ENCODE measurements around the gene SLIT3.
"Not testable (repeated sequence)": the region's sequence is repeated elsewhere in the genome, so short reads cannot be mapped to it uniquely, and the experiment has no call there.

The SLIT3 gene

DNA sequence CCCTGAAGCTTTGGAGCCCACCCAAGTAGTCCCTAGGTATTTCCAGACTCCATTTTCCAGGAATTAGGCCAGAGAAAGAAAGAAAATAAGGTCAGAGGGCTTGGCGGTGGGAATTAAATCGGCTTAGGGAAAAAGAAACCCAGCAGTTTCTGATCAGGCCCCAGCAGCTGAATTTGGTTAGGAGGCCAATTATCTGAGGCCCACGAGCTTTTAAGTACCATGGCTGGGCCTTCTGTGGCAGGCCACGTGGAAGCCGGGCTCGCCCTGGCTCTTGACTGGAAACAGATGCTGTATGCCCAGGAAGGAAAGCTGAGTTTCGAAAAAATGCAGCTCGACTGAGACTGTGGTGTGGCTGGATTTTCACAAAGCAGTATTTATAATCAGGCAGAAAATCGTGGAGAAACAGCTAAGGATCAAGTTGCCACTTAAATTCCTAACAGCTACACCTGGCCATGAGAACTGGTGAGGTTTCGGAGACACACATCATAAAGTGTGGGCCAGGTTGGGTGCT, 646.7 kb downstream of the SLIT3 start:
- Histone ChIP-seq H3K9ac (ENCODE audit: low read depth in 1 of 2, low read length in 2 of 2) (no peak overlapping the region), H3K9me3 (ENCODE audit: control insufficient read depth in 2 of 2, low read length in 2 of 2) (no peaks in the 10 kb centered on the region), H3K36me3 (ENCODE audit: control insufficient read depth in 2 of 2, insufficient read depth in 2 of 2, low read length in 2 of 2) (no peaks in the 10 kb centered on the region), H3K4me3 (ENCODE audit: low read length in 2 of 2) (no peak overlapping the region), H3K27me3 (ENCODE audit: control insufficient read depth in 2 of 2, insufficient read depth in 2 of 2, low read length in 2 of 2) (no peaks in the 10 kb centered on the region), H3K4me1 (ENCODE audit: control insufficient read depth in 2 of 2, insufficient read depth in 2 of 2, low read length in 2 of 2) (peaks cover 35 to 45% of the 10 kb centered on the region in 2 donors), H3K27ac (ENCODE audit: low read depth in 2 of 2, low read length in 2 of 2) (peak overlapping the region in 1 of 2 donors; percentile 75)

DNA sequence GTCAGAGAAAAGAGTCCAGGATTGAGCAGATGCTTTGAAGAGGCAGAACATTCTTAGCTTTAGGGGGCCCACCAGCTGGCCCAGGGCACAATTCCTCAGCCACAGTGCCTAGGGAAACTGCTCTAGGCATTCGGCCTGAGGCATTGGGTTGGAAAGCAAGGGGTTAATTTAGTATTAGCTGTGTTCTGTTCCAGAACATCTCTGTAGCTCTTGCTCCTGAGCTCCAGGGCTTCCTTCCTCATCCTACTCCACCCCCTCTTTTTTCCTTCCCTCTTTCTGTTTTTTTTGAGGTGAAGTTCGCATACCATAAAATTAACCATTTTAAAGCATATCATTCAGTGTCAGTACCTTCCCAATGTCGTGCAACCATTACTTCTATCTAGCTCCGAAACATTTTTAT, 647.3 kb downstream of the SLIT3 start:
- Histone ChIP-seq H3K36me3 (ENCODE audit: control insufficient read depth in 2 of 2, insufficient read depth in 2 of 2, low read length in 2 of 2) (no peaks in the 10 kb centered on the region), H3K27ac (ENCODE audit: low read depth in 2 of 2, low read length in 2 of 2) (no peak overlapping the region), H3K9me3 (ENCODE audit: control insufficient read depth in 2 of 2, low read length in 2 of 2) (no peaks in the 10 kb centered on the region), H3K4me3 (ENCODE audit: low read length in 2 of 2) (no peak overlapping the region), H3K9ac (ENCODE audit: low read depth in 1 of 2, low read length in 2 of 2) (no peak overlapping the region), H3K4me1 (ENCODE audit: control insufficient read depth in 2 of 2, insufficient read depth in 2 of 2, low read length in 2 of 2) (peaks cover 30 to 39% of the 10 kb centered on the region in 2 donors), H3K27me3 (ENCODE audit: control insufficient read depth in 2 of 2, insufficient read depth in 2 of 2, low read length in 2 of 2) (no peaks in the 10 kb centered on the region)

DNA sequence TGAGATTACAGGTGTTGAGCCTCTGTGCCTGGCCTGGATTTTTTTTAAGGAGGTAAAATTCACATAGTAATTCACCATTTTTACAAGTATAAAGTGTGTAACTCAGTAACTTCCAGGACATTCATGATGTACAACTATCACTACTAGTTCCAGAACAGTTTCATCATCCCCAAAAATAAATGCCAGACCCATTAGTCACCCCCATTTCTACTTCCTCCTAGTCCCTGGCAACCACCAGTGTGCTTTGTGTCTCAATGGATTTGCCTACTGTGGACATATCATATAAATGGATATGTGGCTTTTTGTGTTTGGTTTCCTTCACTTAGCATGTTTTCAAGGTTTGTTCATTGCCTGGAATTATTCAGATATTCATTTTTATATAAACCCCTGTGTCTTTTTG, 649.3 kb downstream of the SLIT3 start:
- Histone ChIP-seq H3K27ac (ENCODE audit: low read depth in 2 of 2, low read length in 2 of 2) (no peak overlapping the region), H3K9me3 (ENCODE audit: control insufficient read depth in 2 of 2, low read length in 2 of 2) (no peaks in the 10 kb centered on the region), H3K36me3 (ENCODE audit: control insufficient read depth in 2 of 2, insufficient read depth in 2 of 2, low read length in 2 of 2) (no peaks in the 10 kb centered on the region)

DNA sequence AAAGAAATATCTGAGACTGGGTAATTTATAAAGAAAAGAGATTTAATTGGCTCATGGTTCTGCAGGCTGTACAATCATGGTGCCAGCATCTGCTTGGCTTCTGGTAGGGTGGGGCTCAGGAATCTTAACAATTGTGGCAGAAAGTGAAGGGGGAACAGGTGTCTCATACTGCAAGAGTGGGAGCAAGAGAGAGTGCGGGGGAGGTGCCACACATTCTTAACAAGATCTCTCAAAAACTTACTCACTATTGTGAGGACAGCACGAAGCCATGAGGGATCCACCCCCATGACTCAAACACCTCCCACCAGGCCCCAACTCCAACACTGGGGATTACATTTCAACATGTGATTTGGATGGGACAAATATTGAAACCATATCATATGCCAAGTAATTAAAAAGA, 651.6 kb downstream of the SLIT3 start:
- Histone ChIP-seq H3K36me3 (ENCODE audit: control insufficient read depth in 2 of 2, insufficient read depth in 2 of 2, low read length in 2 of 2) (no peaks in the 10 kb centered on the region), H3K9me3 (ENCODE audit: control insufficient read depth in 2 of 2, low read length in 2 of 2) (no peaks in the 10 kb centered on the region), H3K9ac (ENCODE audit: low read depth in 1 of 2, low read length in 2 of 2) (no peak overlapping the region), H3K27me3 (ENCODE audit: control insufficient read depth in 2 of 2, insufficient read depth in 2 of 2, low read length in 2 of 2) (no peaks in the 10 kb centered on the region), H3K4me3 (ENCODE audit: low read length in 2 of 2) (no peak overlapping the region), H3K4me1 (ENCODE audit: control insufficient read depth in 2 of 2, insufficient read depth in 2 of 2, low read length in 2 of 2) (peaks cover 2 to 9% of the 10 kb centered on the region in 2 donors), H3K27ac (ENCODE audit: low read depth in 2 of 2, low read length in 2 of 2) (no peak overlapping the region)

More for the DNA sequence above, 649.3 kb downstream of the SLIT3 start:
- Histone ChIP-seq H3K9ac (ENCODE audit: low read depth in 1 of 2, low read length in 2 of 2) (no peak overlapping the region), H3K4me3 (ENCODE audit: low read length in 2 of 2) (no peak overlapping the region), H3K4me1 (ENCODE audit: control insufficient read depth in 2 of 2, insufficient read depth in 2 of 2, low read length in 2 of 2) (peaks cover 11 to 21% of the 10 kb centered on the region in 2 donors), H3K27me3 (ENCODE audit: control insufficient read depth in 2 of 2, insufficient read depth in 2 of 2, low read length in 2 of 2) (no peaks in the 10 kb centered on the region)

DNA sequence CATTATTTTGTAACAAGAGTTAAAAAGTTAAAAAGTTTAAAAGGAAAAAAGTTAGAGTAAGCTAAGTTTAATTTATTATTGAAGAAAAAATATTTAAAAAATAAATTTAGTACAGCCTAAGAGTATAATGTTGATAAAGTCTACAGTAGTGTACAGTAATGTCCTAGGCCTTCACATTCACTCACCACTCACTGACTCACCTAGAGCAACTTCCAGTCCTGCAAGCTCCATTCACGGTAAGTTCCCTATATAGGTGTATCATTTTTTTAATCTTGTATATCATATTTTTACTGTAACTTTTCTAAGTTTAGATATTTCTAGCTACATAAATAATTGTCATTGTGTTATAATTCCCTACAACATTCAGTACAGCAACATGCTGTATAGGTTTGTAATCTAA, 652.4 kb downstream of the SLIT3 start:
- H3K9ac ChIP-seq (ENCODE audit: low read depth in 1 of 2, low read length in 2 of 2) = no peak overlapping the region

DNA sequence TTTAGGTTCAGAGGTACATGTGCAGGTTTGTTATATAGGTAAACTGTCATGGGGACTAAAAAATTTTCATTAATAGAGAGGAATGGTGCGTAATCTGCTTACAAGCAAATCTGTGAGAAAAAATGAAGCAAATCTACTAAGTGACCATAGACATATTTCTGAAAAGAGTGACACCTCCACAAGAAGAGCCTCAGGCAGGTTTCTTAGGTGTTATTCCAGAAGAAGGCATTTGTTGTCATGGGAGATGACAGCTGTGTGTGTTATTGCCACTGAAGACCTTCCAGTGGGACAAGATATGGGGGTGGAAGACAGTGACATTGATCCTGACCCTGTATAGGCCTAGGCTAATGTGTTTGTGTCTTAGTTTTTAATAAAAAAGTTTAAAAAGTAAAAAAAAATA, 652.9 kb downstream of the SLIT3 start:
- no peaks in the 10 kb centered on the region for H3K27me3 ChIP-seq (ENCODE audit: control insufficient read depth in 2 of 2, insufficient read depth in 2 of 2, low read length in 2 of 2)
- H3K36me3 ChIP-seq (ENCODE audit: control insufficient read depth in 2 of 2, insufficient read depth in 2 of 2, low read length in 2 of 2) = no peaks in the 10 kb centered on the region
- no peak overlapping the region for H3K4me3 ChIP-seq (ENCODE audit: low read length in 2 of 2)
- no peaks in the 10 kb centered on the region for H3K9me3 ChIP-seq (ENCODE audit: control insufficient read depth in 2 of 2, low read length in 2 of 2)
- no peak overlapping the region for H3K9ac ChIP-seq (ENCODE audit: low read depth in 1 of 2, low read length in 2 of 2)
- H3K4me1 ChIP-seq (ENCODE audit: control insufficient read depth in 2 of 2, insufficient read depth in 2 of 2, low read length in 2 of 2) = peaks cover under 1 to 7% of the 10 kb centered on the region in 2 donors
- no peak overlapping the region for H3K27ac ChIP-seq (ENCODE audit: low read depth in 2 of 2, low read length in 2 of 2)

More for the DNA sequence above, 652.4 kb downstream of the SLIT3 start:
- H3K4me3 ChIP-seq (ENCODE audit: low read length in 2 of 2) = no peak overlapping the region
- no peaks in the 10 kb centered on the region for H3K9me3 ChIP-seq (ENCODE audit: control insufficient read depth in 2 of 2, low read length in 2 of 2)
- H3K4me1 ChIP-seq (ENCODE audit: control insufficient read depth in 2 of 2, insufficient read depth in 2 of 2, low read length in 2 of 2) = peaks cover 2 to 9% of the 10 kb centered on the region in 2 donors
- no peaks in the 10 kb centered on the region for H3K36me3 ChIP-seq (ENCODE audit: control insufficient read depth in 2 of 2, insufficient read depth in 2 of 2, low read length in 2 of 2)
- H3K27me3 ChIP-seq (ENCODE audit: control insufficient read depth in 2 of 2, insufficient read depth in 2 of 2, low read length in 2 of 2) = no peaks in the 10 kb centered on the region
- H3K27ac ChIP-seq (ENCODE audit: low read depth in 2 of 2, low read length in 2 of 2) = no peak overlapping the region

DNA sequence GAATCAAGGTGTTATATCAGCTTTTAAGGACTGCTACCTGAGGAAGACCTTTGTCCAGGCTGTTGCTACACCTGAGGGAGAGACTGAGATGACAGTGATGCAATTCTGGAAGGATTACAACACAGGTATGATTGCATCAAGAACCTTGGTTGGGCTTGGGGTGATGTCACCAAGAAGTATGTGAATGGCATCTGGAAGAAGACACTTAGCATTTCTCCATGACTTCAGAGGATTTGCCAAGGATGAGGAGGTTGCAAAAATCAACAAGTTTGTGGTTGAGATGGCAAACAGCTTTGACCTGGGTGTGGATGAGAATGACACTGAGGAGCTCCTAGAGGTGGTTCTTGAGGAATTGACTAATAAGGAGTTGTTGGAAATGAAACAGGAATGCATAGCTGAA, 653.9 kb downstream of the SLIT3 start:
- Histone ChIP-seq H3K9ac (ENCODE audit: low read depth in 1 of 2, low read length in 2 of 2) (no peak overlapping the region), H3K27me3 (ENCODE audit: control insufficient read depth in 2 of 2, insufficient read depth in 2 of 2, low read length in 2 of 2) (no peaks in the 10 kb centered on the region), H3K4me1 (ENCODE audit: control insufficient read depth in 2 of 2, insufficient read depth in 2 of 2, low read length in 2 of 2) (no peaks in the 10 kb centered on the region), H3K9me3 (ENCODE audit: control insufficient read depth in 2 of 2, low read length in 2 of 2) (no peaks in the 10 kb centered on the region), H3K4me3 (ENCODE audit: low read length in 2 of 2) (no peak overlapping the region), H3K27ac (ENCODE audit: low read depth in 2 of 2, low read length in 2 of 2) (no peak overlapping the region), H3K36me3 (ENCODE audit: control insufficient read depth in 2 of 2, insufficient read depth in 2 of 2, low read length in 2 of 2) (no peaks in the 10 kb centered on the region)

DNA sequence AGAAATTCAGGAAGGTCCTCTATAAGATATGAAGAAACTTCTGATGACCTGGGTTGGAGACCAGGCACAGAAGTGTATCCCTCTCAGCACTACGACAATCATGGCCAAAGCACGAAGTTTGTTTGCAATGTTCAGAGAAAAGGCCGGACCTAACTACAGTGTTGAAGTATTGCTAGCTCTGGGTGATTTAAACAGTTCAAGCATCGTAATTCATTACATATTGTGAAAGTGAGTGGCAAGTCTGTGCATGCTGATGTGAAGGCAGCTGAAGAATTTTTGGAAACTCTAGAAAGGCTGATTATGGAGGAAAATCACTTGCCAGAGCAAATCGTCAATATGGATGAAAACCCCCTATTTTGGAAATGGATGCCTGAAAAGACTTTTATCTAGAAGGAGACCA, 654.6 kb downstream of the SLIT3 start:
- Histone ChIP-seq H3K36me3 (ENCODE audit: control insufficient read depth in 2 of 2, insufficient read depth in 2 of 2, low read length in 2 of 2) (no peaks in the 10 kb centered on the region), H3K27me3 (ENCODE audit: control insufficient read depth in 2 of 2, insufficient read depth in 2 of 2, low read length in 2 of 2) (no peaks in the 10 kb centered on the region), H3K9me3 (ENCODE audit: control insufficient read depth in 2 of 2, low read length in 2 of 2) (no peaks in the 10 kb centered on the region), H3K4me1 (ENCODE audit: control insufficient read depth in 2 of 2, insufficient read depth in 2 of 2, low read length in 2 of 2) (no peaks in the 10 kb centered on the region), H3K9ac (ENCODE audit: low read depth in 1 of 2, low read length in 2 of 2) (no peak overlapping the region), H3K4me3 (ENCODE audit: low read length in 2 of 2) (no peak overlapping the region), H3K27ac (ENCODE audit: low read depth in 2 of 2, low read length in 2 of 2) (no peak overlapping the region)

DNA sequence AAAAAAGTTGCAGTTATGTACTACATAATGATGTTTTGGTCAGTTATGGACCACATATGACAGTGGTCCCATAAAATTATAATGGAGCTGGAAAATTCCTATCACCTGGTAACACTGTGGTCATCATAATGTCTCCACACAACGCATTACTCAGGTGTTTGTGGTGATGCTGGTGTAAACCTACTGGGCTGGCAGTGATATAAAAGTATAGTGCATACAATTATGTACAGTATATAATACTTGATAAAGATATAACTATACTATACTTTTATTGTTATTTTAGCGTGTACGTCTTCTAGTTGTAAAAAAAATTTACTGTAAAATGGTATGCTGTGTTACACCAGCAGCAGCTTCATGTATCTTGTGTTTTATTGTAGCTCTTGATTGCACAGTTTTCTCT, 655.7 kb downstream of the SLIT3 start:
- H3K27ac ChIP-seq (ENCODE audit: low read depth in 2 of 2, low read length in 2 of 2) = no peak overlapping the region
- H3K4me3 ChIP-seq (ENCODE audit: low read length in 2 of 2) = no peak overlapping the region
- H3K36me3 ChIP-seq (ENCODE audit: control insufficient read depth in 2 of 2, insufficient read depth in 2 of 2, low read length in 2 of 2) = no peaks in the 10 kb centered on the region
- no peaks in the 10 kb centered on the region for H3K4me1 ChIP-seq (ENCODE audit: control insufficient read depth in 2 of 2, insufficient read depth in 2 of 2, low read length in 2 of 2)
- H3K9ac ChIP-seq (ENCODE audit: low read depth in 1 of 2, low read length in 2 of 2) = no peak overlapping the region
- no peaks in the 10 kb centered on the region for H3K9me3 ChIP-seq (ENCODE audit: control insufficient read depth in 2 of 2, low read length in 2 of 2)
- H3K27me3 ChIP-seq (ENCODE audit: control insufficient read depth in 2 of 2, insufficient read depth in 2 of 2, low read length in 2 of 2) = no peaks in the 10 kb centered on the region

DNA sequence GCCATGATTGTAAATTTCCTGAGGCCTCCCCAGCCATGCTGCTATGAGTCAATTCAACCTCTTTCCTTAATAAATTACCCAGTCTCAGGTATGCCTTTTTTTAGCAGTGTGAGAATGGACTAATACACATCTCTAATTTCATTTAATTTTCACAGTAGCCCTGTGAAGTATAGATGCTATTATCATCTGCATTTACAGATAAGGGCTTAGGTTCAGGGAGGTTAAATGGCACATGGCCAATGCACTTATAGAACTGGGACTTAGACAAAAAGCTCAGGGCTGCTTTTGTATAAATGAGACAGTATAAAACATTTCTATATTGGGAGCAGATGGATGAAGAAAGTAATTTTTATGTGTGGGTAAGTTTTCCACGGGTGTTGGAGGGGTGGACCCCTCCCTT, 658.9 kb downstream of the SLIT3 start:
- H3K36me3 ChIP-seq (ENCODE audit: control insufficient read depth in 2 of 2, insufficient read depth in 2 of 2, low read length in 2 of 2) = no peaks in the 10 kb centered on the region
- no peaks in the 10 kb centered on the region for H3K9me3 ChIP-seq (ENCODE audit: control insufficient read depth in 2 of 2, low read length in 2 of 2)
- H3K27me3 ChIP-seq (ENCODE audit: control insufficient read depth in 2 of 2, insufficient read depth in 2 of 2, low read length in 2 of 2) = no peaks in the 10 kb centered on the region
- no peak overlapping the region for H3K27ac ChIP-seq (ENCODE audit: low read depth in 2 of 2, low read length in 2 of 2)
- no peak overlapping the region for H3K4me3 ChIP-seq (ENCODE audit: low read length in 2 of 2)
- no peak overlapping the region for H3K9ac ChIP-seq (ENCODE audit: low read depth in 1 of 2, low read length in 2 of 2)
- no peaks in the 10 kb centered on the region for H3K4me1 ChIP-seq (ENCODE audit: control insufficient read depth in 2 of 2, insufficient read depth in 2 of 2, low read length in 2 of 2)

DNA sequence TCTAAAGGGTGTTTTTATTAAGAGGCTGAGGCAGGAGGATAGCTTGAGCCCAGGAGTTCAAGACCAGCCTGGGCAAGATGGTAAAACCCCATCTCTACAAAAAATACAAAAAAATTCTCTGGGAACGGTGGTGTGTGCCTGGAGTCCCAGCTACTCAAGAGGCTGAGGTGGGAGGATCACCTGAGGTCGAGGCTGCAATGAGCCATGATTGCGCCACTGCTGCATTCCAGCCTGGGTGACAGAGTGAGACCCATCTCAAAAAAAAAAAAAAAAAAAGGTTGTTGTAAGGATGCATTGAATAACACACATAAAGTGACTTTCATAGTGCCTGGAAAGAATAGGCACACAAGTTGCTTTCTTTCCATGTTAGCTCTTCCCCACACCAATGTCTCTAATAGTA, 662.1 kb downstream of the SLIT3 start:
- not testable (repeated sequence) for H3K9ac ChIP-seq (ENCODE audit: low read depth in 1 of 2, low read length in 2 of 2); H3K27me3 ChIP-seq (ENCODE audit: control insufficient read depth in 2 of 2, insufficient read depth in 2 of 2, low read length in 2 of 2); H3K9me3 ChIP-seq (ENCODE audit: control insufficient read depth in 2 of 2, low read length in 2 of 2); H3K27ac ChIP-seq (ENCODE audit: low read depth in 2 of 2, low read length in 2 of 2); H3K4me1 ChIP-seq (ENCODE audit: control insufficient read depth in 2 of 2, insufficient read depth in 2 of 2, low read length in 2 of 2); H3K4me3 ChIP-seq (ENCODE audit: low read length in 2 of 2); H3K36me3 ChIP-seq (ENCODE audit: control insufficient read depth in 2 of 2, insufficient read depth in 2 of 2, low read length in 2 of 2)
